H1 (cell line): Measurements from ENCODE around the gene RICTOR. TPM values are rescaled to one million over a fixed set of nuclear protein-coding genes. Genes with fewer than 3 reads are reported as not detected.

ENCODE experiments used
- CTCF ChIA-PET: fragments of 300-600 bp; sonication (Branson Sonifier 250); formaldehyde crosslinking; loops from one replicate; lab custom pipeline; 2021; ENCODE audit not compliant: partially characterized antibody; lab: Charles Lee
- POLR2A ChIA-PET: fragments of 300-600 bp; sonication (Branson Sonifier 250); formaldehyde crosslinking; loops from one replicate; lab custom pipeline; 2021; ENCODE audit warnings: inconsistent platforms; ENCODE audit not compliant: partially characterized antibody; lab: Charles Lee
- DNase-seq, 2 experiments: peaks; one replicate each; pipeline versions ENCODE4 v3.0.0 to v3.0.0-alpha.2; 2010 to 2022; ENCODE audit warnings: low spot score in 2 of 2, low read depth in 1 of 2, mixed read lengths in 1 of 2
- FAIRE-seq: peaks from 2 replicates; lab custom pipeline; 2011; peaks lifted over from hg19 to GRCh38; lab: Jason Lieb, UNC
- H2AFZ ChIP-seq: 2 replicates; pipeline ENCODE4 v1.8.1; 2012; ENCODE audit warnings: low read length, inconsistent platforms
- H2AK5ac ChIP-seq: 2 replicates; pipeline ENCODE4 v1.6.1; 2013; ENCODE audit warnings: low read depth, low read length
- H2BK120ac ChIP-seq: replicated peaks from 2 replicates; pipeline ENCODE3; 2013; ENCODE audit warnings: low read depth, low read length, inconsistent platforms
- H2BK12ac ChIP-seq: 2 replicates; pipeline ENCODE4 v1.6.1; 2013; ENCODE audit warnings: low read depth, low read length
- H2BK15ac ChIP-seq: 2 replicates; pipeline ENCODE4 v1.6.1; 2013; ENCODE audit warnings: low read length
- H2BK20ac ChIP-seq: 2 replicates; pipeline ENCODE4 v1.6.1; 2013; ENCODE audit warnings: low read length
- H2BK5ac ChIP-seq: 2 replicates; pipeline ENCODE4 v1.6.1; 2013; ENCODE audit warnings: low read depth, low read length
- H3K14ac ChIP-seq: 2 replicates; pipeline ENCODE4 v1.6.1; 2013; ENCODE audit warnings: inconsistent platforms; ENCODE audit not compliant: insufficient read length
- H3K18ac ChIP-seq: 2 replicates; pipeline ENCODE4 v1.6.1; 2013; ENCODE audit warnings: low read length; ENCODE audit errors: extremely low read depth
- H3K23ac ChIP-seq: 2 replicates; pipeline ENCODE4 v1.6.1; 2013; ENCODE audit warnings: inconsistent platforms; ENCODE audit not compliant: insufficient read length
- H3K23me2 ChIP-seq: 2 replicates; pipeline ENCODE4 v1.6.1; 2013; ENCODE audit warnings: low read depth, low read length
- H3K27ac ChIP-seq: 2 replicates; pipeline ENCODE4 v1.6.1; 2011; ENCODE audit warnings: low read depth, low read length, inconsistent platforms
- H3K27me3 ChIP-seq, 4 experiments: replicated peaks in 1 of 4; 1 replicate in 1 of 4; 2 replicates in 3 of 4; pipeline versions ENCODE4 v1.6.1 to v1.8.1; 2011 to 2013; ENCODE audit warnings: low read length in 3 of 4, mild to moderate bottlenecking in 3 of 4, inconsistent platforms in 2 of 4, mixed read lengths in 2 of 4, moderate library complexity in 1 of 4; ENCODE audit not compliant: control insufficient read depth in 3 of 4, insufficient read depth in 3 of 4; ENCODE audit errors: extremely low read depth in 1 of 4
- H3K36me3 ChIP-seq, 4 experiments: 2 replicates each; pipeline versions ENCODE4 v1.6.1 to v1.8.1; 2011 to 2013; ENCODE audit warnings: mild to moderate bottlenecking in 4 of 4, low read length in 3 of 4, moderate library complexity in 2 of 4, control low read depth in 1 of 4, inconsistent platforms in 1 of 4; ENCODE audit not compliant: insufficient read depth in 4 of 4, control insufficient read depth in 2 of 4
- H3K4ac ChIP-seq: replicated peaks from 2 replicates; pipeline ENCODE3; 2013; ENCODE audit warnings: low read length, low read depth, mixed read lengths, inconsistent platforms; ENCODE audit not compliant: insufficient read length
- H3K4me1 ChIP-seq, 4 experiments: replicated peaks in 1 of 4; 1 replicate in 1 of 4; 2 replicates in 3 of 4; pipeline versions ENCODE4 v1.6.1 to v1.8.1; 2011 to 2013; ENCODE audit warnings: low read length in 3 of 4, inconsistent platforms in 2 of 4, mixed read lengths in 1 of 4; ENCODE audit not compliant: insufficient read depth in 4 of 4, control insufficient read depth in 3 of 4
- H3K4me2 ChIP-seq, 2 experiments: 2 replicates each; pipeline versions ENCODE4 v1.6.1 to v1.8.1; 2011 to 2013; ENCODE audit warnings: low read depth in 2 of 2, low read length in 2 of 2, control low read depth in 1 of 2, inconsistent platforms in 1 of 2, mild to moderate bottlenecking in 1 of 2; ENCODE audit not compliant: insufficient read depth in 1 of 2
- H3K4me3 ChIP-seq, 4 experiments: fragments of 200-600, 300-600 bp in 1 of 4; sonication (generic), shearing (Covaris generic), sonication (Bioruptor Twin) in 1 of 4; 2 replicates each; pipeline versions ENCODE4 v1.5.1 to v1.8.1; 2011 to 2016; ENCODE audit warnings: low read length in 4 of 4, low read depth in 3 of 4, control low read depth in 2 of 4, inconsistent platforms in 2 of 4, mild to moderate bottlenecking in 2 of 4, mixed read lengths in 1 of 4, moderate library complexity in 1 of 4; ENCODE audit not compliant: insufficient read depth in 2 of 4; ENCODE audit errors: extremely low read depth in 1 of 4
- H3K56ac ChIP-seq: replicated peaks from 2 replicates; pipeline ENCODE3; 2013; ENCODE audit warnings: low read depth, mild to moderate bottlenecking, mixed read lengths, low read length, inconsistent platforms; ENCODE audit not compliant: insufficient read length
- H3K79me1 ChIP-seq: 2 replicates; pipeline ENCODE4 v1.6.1; 2013; ENCODE audit warnings: low read depth, low read length, control low read depth
- H3K79me2 ChIP-seq, 2 experiments: 2 replicates each; pipeline versions ENCODE4 v1.6.1 to v1.8.1; 2012 to 2013; ENCODE audit warnings: low read length in 2 of 2, mild to moderate bottlenecking in 2 of 2, inconsistent platforms in 1 of 2; ENCODE audit not compliant: insufficient read depth in 2 of 2, control insufficient read depth in 1 of 2
- H3K9ac ChIP-seq, 4 experiments: replicated peaks in 1 of 4; 1 replicate in 1 of 4; 2 replicates in 3 of 4; pipeline versions ENCODE4 v1.6.1 to v1.8.1; 2011 to 2013; ENCODE audit warnings: low read depth in 3 of 4, low read length in 3 of 4, control low read depth in 2 of 4, mild to moderate bottlenecking in 2 of 4, moderate library complexity in 2 of 4, inconsistent platforms in 1 of 4; ENCODE audit errors: extremely low read depth in 1 of 4
- H3K9me3 ChIP-seq, 2 experiments: 2 replicates each; pipeline versions ENCODE4 v1.6.1 to v1.8.1; 2012 to 2013; ENCODE audit warnings: mild to moderate bottlenecking in 2 of 2, moderate library complexity in 2 of 2, control low read depth in 1 of 2, inconsistent platforms in 1 of 2, low read depth in 1 of 2, low read length in 1 of 2, mixed read lengths in 1 of 2; ENCODE audit not compliant: insufficient read depth in 2 of 2
- H4K20me1 ChIP-seq, 2 experiments: replicated peaks in 1 of 2; 2 replicates each; pipeline versions ENCODE3 to v1.8.1; 2011 to 2013; ENCODE audit warnings: inconsistent platforms in 2 of 2, low read length in 2 of 2, mild to moderate bottlenecking in 1 of 2; ENCODE audit not compliant: insufficient read depth in 2 of 2, control insufficient read depth in 1 of 2
- H4K5ac ChIP-seq: 2 replicates; pipeline ENCODE4 v1.6.1; 2013; ENCODE audit warnings: low read length, low read depth, mixed read lengths, inconsistent platforms; ENCODE audit not compliant: insufficient read length
- H4K8ac ChIP-seq: 2 replicates; pipeline ENCODE4 v1.8.0; 2013; ENCODE audit warnings: mild to moderate bottlenecking, moderate library complexity, low read length, inconsistent platforms; ENCODE audit not compliant: insufficient read depth; ENCODE audit errors: extremely low read depth
- H4K91ac ChIP-seq: replicated peaks from 2 replicates; pipeline ENCODE3; 2013; ENCODE audit warnings: low read length, mixed read lengths, inconsistent platforms; ENCODE audit not compliant: insufficient read length
- RBBP5 ChIP-seq: IDR thresholded peaks from 2 replicates; pipeline ENCODE4 v1.7.1; 2012; ENCODE audit warnings: low read depth, mild to moderate bottlenecking, inconsistent platforms, low read length, moderate library complexity, borderline replicate concordance
- WGBS, 2 experiments: shearing (Covaris generic) in 1 of 2; methylation state at CpG; one replicate each; pipeline versions ENCODE4 v1.1.6 to v1.1.7; 2013 to 2015; ENCODE audit warnings: low lambda C conversion rate in 2 of 2, mixed read lengths in 2 of 2, inconsistent platforms in 1 of 2, low coverage in 1 of 2, missing lambda C conversion rate in 1 of 2; ENCODE audit not compliant: insufficient replicate concordance in 2 of 2, insufficient coverage in 1 of 2, insufficient read length in 1 of 2; ENCODE audit errors: extremely low coverage in 1 of 2, missing lambda C conversion rate in 1 of 2; 5-methylcytosine and 5-hydroxymethylcytosine counted together
- polyA plus RNA-seq, 7 experiments: library from polyadenylated mRNA; depleted of rRNA in 3 of 7; stranded (reverse) in 5 of 7; unstranded in 2 of 7; fragments of >200 nt in 5 of 7; fragments of 200-250 nt in 2 of 7; gene quantifications; 1 replicate in 5 of 7; 2 replicates in 1 of 7; 4 replicates in 1 of 7; pipeline versions ENCODE4 v1.2.1 to v1.2.3, GENCODE V29; 2011 to 2013; ENCODE audit warnings: missing spikeins in 2 of 7, mixed read lengths in 2 of 7
- total RNA-seq: library from RNA; stranded (reverse); fragmentation: NEBNext Ultra II Directional; extraction: Animal tissue kit (Norgen Biotek cat#: 25700); gene quantifications from 2 replicates; pipeline ENCODE4 v1.2.1, GENCODE V29; 2021

Gene RICTOR
- total and polyA plus RNA-seq, 2 of the 8 experiments (the other 6 are each of a cell fraction or from before 2014, with no cell fraction given): 4.3 to 26.6 TPM

DNA sequence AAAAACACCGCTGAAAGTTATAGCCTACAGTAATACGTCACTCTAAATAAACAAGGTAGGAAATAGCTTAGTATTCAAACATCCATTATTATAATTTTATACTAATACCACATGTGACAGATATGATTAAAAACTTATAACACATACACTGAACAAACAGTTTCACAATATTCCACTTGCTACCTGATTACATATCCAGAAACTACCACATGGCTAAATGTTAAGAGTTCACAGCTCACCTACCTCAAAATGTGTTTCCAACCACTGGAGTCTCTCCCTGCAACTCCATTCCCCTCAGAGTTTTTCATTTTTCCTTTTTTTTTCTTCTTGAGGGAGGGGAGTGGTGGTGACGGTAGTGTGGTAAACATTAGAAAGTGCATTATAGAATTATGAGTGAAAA, 12.1 kb downstream of the RICTOR start:
- Histone ChIP-seq H3K4me3 (no peak overlapping the region), H2AK5ac (no peak overlapping the region), H3K18ac (no peak overlapping the region), H3K23me2 (no peaks in the 10 kb centered on the region), H2BK5ac (no peak overlapping the region), H3K79me2 (peaks cover 0 to 97% of the 10 kb centered on the region in 2 experiments; a peak in 2 of 4 replicates), H4K5ac (no peak overlapping the region), H3K9ac (no peak overlapping the region), H2AFZ (no peak overlapping the region), H2BK20ac (no peak overlapping the region), H3K56ac (no peak overlapping the region), H3K27me3 (no peaks in the 10 kb centered on the region), H3K36me3 (peaks cover 0 to 17% (median 4%) of the 10 kb centered on the region in 4 experiments; a peak in 4 of 8 replicates), H3K79me1 (no peaks in the 10 kb centered on the region; the same call in 1 of the 2 replicates), H4K91ac (no peak overlapping the region), H4K8ac (no peak overlapping the region), H3K14ac (no peak overlapping the region), H2BK15ac (no peak overlapping the region), H3K4ac (no peak overlapping the region), H3K9me3 (peaks cover 14 to 15% of the 10 kb centered on the region in 2 experiments), H2BK12ac (no peak overlapping the region), H4K20me1 (no peaks in the 10 kb centered on the region), H2BK120ac (no peak overlapping the region), H3K4me1 (no peaks in the 10 kb centered on the region), H3K23ac (no peak overlapping the region), H3K4me2 (no peak overlapping the region), H3K27ac (no peak overlapping the region)
- CTCF ChIA-PET: interaction anchor here (0.6 to 1.4 kb wide), 2 partner anchors 19 to 43 kb away, joined by 3 to 4 read pairs; no protein-coding TSS in a partner anchor
- no peak for TF ChIP-seq RBBP5
- WGBS, 2 experiments: 91% methylated on average over 3 of the region's 3 CpGs; no CpG with 5 or more reads in 1 of the 2 experiments
- no peak for DNase-seq
- FAIRE-seq: no peak
- POLR2A ChIA-PET: interaction anchor here (1.0 kb wide), 1 partner anchor 9 kb away, joined by 4 read pairs; no protein-coding TSS in a partner anchor
